ENCODE results near the gene SMC3.

The SMC3 gene

DNA sequence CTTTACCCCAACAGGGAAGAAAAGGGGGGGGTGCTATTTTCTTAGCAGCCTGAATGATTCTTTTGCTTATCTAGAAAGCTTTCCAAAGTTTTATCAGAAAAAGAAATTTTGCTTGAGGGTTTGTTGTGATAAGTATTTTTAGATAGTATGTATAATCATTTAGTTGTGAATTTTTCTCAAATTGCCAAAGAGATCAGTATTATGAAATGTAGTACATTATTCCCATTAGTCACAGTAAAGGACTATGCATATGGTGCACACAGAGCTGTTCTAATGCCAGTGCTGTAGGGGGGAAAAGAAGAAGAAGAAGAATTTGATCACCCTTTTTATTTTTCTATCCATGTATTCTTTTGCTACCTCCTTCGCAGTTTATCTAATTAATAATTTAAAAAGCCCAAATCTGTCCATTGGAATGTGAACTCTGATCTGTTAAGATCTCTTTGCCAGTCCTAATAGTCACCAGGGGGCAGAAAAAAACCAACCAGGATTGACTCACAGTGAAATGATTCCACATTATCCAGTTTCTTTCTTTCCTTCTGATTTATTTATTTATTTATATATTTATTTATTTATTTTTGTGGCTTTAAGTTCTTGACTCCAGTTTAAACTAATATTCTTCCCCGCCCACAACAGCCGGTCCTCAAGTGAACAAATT, 81.3 kb downstream of the SMC3 start:
- DNase-seq, result no peak

DNA sequence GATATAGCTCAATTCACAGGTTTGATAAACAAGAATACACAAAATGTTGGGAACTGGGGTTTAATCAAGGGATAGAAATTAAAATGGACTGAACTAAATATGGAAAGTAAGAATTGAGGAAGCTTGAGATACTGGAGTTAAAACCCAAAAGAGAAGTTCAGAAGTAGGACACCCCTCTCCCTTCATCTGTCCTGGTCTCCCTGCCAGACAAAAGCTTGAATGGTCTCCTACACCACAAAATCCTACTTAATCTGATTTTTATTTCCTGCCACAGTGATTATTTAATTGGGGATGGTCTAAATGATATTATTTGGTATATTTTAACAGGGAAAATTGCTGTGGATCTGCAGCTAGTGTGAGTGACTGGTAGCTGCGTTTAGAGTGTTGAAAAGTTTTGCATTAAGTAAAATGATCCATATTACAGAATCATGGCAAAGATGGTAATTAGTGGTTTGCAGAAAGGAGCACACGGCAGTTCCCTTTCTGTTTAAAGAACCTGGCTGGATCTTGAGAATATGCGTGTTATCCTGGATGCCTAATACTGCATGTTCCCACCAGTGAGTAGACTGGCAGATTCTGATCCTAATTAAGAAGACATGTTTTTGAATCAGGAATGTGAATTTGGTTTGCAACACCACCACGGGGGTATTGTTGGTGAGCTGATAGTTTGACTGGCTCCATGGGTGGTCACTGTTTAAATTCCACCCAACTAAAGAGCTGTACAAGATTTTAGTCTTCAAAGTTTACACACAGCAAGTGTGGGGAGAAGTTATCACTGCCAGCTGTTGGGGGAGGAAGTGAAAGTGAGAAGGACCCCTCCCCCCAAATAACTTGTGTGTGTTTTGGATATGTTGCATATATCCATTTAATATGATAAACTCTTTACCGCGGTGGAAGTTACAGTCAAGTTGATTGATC, 82.1 kb downstream of the SMC3 start:
- DNase-seq, result no peak

DNA sequence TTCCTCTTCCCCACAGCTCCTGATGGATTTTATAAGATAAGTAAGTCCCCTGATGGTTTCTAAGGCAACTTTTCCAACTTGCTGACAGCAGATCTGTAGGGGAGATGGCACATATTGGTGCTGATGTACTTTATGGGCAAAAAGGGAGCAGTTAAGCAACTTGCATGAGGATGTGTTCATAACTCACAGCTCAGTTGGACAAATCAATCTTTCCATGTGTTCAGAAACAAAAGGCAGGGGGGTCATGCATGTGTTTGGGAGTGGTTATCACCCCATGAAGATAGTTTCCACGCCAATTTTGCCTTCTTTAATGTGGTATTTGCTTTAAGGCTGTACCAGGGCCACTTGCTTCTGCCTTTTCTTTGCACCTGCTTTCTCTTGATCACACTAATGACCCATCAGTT, 82.8 kb downstream of the SMC3 start:
- no peak for DNase-seq

DNA sequence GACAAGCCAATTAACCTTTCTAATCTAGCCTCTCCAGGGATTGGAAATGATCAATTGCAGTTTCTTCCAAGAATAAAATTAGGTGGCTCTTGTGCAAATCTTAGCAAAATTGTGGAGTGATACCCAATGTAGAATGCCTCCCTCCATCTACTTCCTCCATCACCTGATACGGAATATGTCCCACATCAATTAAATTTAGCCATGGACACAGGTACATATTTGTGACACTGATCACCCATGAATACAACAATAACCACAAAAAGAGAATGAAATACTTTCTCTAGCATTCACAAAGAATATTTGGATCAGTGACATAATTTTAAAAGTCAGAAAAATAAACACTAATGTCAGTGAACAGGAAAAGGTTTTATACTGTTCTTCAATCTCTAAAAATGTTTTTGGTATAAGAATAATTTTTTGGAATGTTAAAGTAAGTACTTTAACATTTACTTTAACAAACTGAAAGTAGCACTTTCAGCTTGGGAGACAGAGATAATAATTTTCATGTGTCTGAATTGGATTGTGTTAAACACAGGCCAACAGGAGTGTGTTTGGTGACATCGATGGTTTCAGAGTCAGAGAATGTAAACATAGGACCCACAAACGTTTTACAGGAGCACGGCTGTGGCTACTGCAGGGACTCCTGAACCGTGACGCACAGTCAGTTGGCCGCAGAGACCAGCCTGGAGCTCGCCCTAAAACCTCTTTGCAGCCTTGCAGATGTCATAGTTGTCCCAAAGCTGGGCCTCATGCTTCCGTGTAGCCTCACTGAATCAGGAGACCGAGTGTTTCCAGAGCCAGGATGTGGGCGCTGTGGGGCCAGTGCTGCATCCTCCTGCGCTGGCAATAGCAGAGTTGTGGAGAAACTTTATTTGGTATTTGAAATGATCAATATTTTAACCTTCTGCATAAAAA, 83.8 kb downstream of the SMC3 start:
- no peak for DNase-seq

DNA sequence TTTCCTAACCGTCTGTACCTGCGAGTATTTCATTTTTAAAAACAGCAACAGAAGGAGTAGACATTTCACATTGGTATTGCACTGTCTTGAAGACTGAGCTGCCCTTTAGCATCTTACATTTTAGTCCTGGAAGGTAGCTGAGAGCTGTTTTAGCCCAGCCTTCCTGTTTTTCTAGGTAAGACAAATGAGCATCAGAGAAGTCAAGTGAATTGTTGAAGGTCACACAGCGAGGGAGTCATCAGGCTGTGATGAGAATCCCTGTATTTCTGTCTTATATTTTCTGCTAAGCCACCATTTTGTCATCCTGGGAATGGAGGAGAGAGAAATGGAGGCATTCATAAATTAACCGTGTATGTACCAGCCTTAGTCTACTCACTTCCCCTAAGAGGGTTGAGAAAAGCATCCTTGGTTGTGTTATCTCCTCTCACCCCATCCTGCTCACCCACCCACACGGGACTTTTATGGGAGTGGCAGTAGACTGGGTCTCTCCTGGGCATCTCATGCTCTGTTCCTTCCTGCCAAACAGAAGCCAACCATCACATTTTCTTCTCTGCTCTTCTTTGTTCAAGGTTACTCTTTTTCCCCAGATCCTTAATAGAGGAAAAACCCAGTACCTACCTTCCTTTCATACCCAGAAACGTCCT, 85.1 kb downstream of the SMC3 start:
- DNase-seq, result no peak
